GM12878 (cell line): ENCODE measurements around the gene ST3GAL5. TPM values are rescaled to one million over a fixed set of nuclear protein-coding genes. Genes with fewer than 3 reads are reported as not detected.
A peak's percentile ranks its signal among the peaks of the same experiment; 100 is the strongest.

Experiments
- ATF3 ChIP-seq: IDR thresholded peaks from 2 replicates; pipeline ENCODE4 v1.6.1; 2011; ENCODE audit warnings: low read depth, mild to moderate bottlenecking, low read length, moderate library complexity, borderline replicate concordance; ENCODE audit errors: extremely low read depth
- CHD2 ChIP-seq: IDR thresholded peaks from 2 replicates; pipeline ENCODE4 v1.6.1; 2011; ENCODE audit warnings: low read depth, low read length, improper control_type of control experiment, borderline replicate concordance
- DPF2 ChIP-seq: fragments of 450-650 bp; IDR thresholded peaks from 2 replicates; pipeline ENCODE4 v1.6.1; 2017; ENCODE audit warnings: mild to moderate bottlenecking
- E4F1 ChIP-seq: fragments of 450-650 bp; IDR thresholded peaks from 2 replicates; pipeline ENCODE4 v1.6.1; 2018; ENCODE audit warnings: borderline replicate concordance, mild to moderate bottlenecking; ENCODE audit not compliant: partially characterized antibody
- EGR1 ChIP-seq, 2 experiments: IDR thresholded peaks; 1 replicate in 1 of 2; 2 replicates in 1 of 2; pipeline ENCODE4 v1.6.1; 2011 to 2012; ENCODE audit warnings: low read depth in 2 of 2, low read length in 2 of 2, borderline replicate concordance in 1 of 2, mild to moderate bottlenecking in 1 of 2, moderate library complexity in 1 of 2
- ESRRA ChIP-seq: IDR thresholded peaks from 2 replicates; pipeline ENCODE4 v1.6.1; 2012; ENCODE audit warnings: mild to moderate bottlenecking, low read length, improper control_type of control experiment
- ETV6 ChIP-seq, 2 experiments: fragments of 450-650 bp in 1 of 2; IDR thresholded peaks in 1 of 2; conservative IDR thresholded peaks in 1 of 2; 2 replicates each; pipeline ENCODE4 v1.6.1; 2014; ENCODE audit warnings: antibody characterized with exemption in 1 of 2, borderline replicate concordance in 1 of 2, low read depth in 1 of 2, mild to moderate bottlenecking in 1 of 2, moderate library complexity in 1 of 2
- IKZF1 ChIP-seq: fragments of 450-650 bp; conservative IDR thresholded peaks from 2 replicates; pipeline ENCODE4 v1.6.1; 2017; ENCODE audit warnings: antibody characterized with exemption, mild to moderate bottlenecking
- IRF3 ChIP-seq: fragments of 450-650 bp; IDR thresholded peaks from 2 replicates; pipeline ENCODE4 v1.6.1; 2014; ENCODE audit warnings: mild to moderate bottlenecking
- MAX ChIP-seq: IDR thresholded peaks from 2 replicates; pipeline ENCODE4 v1.6.1; 2012; ENCODE audit warnings: low read depth, low read length, improper control_type of control experiment
- MEF2B ChIP-seq: fragments of 450-650 bp; IDR thresholded peaks from 2 replicates; pipeline ENCODE4 v1.6.1; 2018; ENCODE audit warnings: mild to moderate bottlenecking, moderate library complexity; ENCODE audit not compliant: partially characterized antibody, poor library complexity, severe bottlenecking
- MLLT1 ChIP-seq: fragments of 450-650 bp; IDR thresholded peaks from 2 replicates; pipeline ENCODE4 v1.6.1; 2016; ENCODE audit warnings: mild to moderate bottlenecking
- NBN ChIP-seq: fragments of 450-650 bp; IDR thresholded peaks from 2 replicates; pipeline ENCODE4 v1.6.1; 2016
- NFIC ChIP-seq: IDR thresholded peaks from 2 replicates; pipeline ENCODE4 v1.6.1; 2012; ENCODE audit warnings: low read depth, mild to moderate bottlenecking, inconsistent platforms, low read length, moderate library complexity
- PAX8 ChIP-seq: fragments of 450-650 bp; IDR thresholded peaks from 2 replicates; pipeline ENCODE4 v1.6.1; 2017; ENCODE audit warnings: mild to moderate bottlenecking, moderate library complexity
- POU2F2 ChIP-seq: IDR thresholded peaks from 3 replicates; pipeline ENCODE4 v1.6.1; 2011; ENCODE audit warnings: low read depth, mild to moderate bottlenecking, low read length, borderline replicate concordance
- RB1 ChIP-seq: fragments of 450-650 bp; formaldehyde crosslinking; IDR thresholded peaks from 2 replicates; pipeline ENCODE4 v1.6.1; 2017; ENCODE audit warnings: mild to moderate bottlenecking, borderline replicate concordance
- SMAD5 ChIP-seq: IDR thresholded peaks from 2 replicates; pipeline ENCODE4 v1.6.1; 2016; ENCODE audit warnings: antibody characterized with exemption, low read depth
- SMC3 ChIP-seq: IDR thresholded peaks from 2 replicates; pipeline ENCODE4 v1.6.1; 2011; ENCODE audit warnings: low read length, improper control_type of control experiment, borderline replicate concordance
- polyA plus RNA-seq, 11 experiments: library from polyadenylated mRNA; depleted of rRNA in 4 of 11; unstranded in 6 of 11; stranded (reverse) in 5 of 11; fragments of >200 nt; fragmentation: Nextera tagmentation in 4 of 11; fragmentation: Illumina TruSeq in 1 of 11; extraction: Ambion mirVana in 4 of 11; extraction: Trizol in 1 of 11; gene quantifications; 1 replicate in 1 of 11; 2 replicates in 10 of 11; pipeline versions ENCODE4 v1.2.1 to v1.2.3, GENCODE V29; 2011 to 2016; ENCODE audit warnings: inconsistent platforms in 2 of 11, missing spikeins in 2 of 11, low read depth in 1 of 11
- total RNA-seq, 4 experiments: library from RNA; depleted of rRNA in 3 of 4; stranded (reverse); fragments of >200 nt in 3 of 4; fragmentation: Illumina TruSeq in 1 of 4; extraction: Trizol in 1 of 4; gene quantifications; 2 replicates each; pipeline versions ENCODE4 v1.2.1 to v1.2.3, GENCODE V29; 2013 to 2021

The ST3GAL5 gene
- total and polyA plus RNA-seq, 10 of the 15 experiments (the other 5 are each of a cell fraction or from before 2014, with no cell fraction given), result 5.2 to 60.9 (median 10.2) TPM

- TF ChIP-seq EGR1 (IDR thresholded peaks at IDR 0.05; ENCODE audit: borderline replicate concordance in 1 of 2, low read depth in 2 of 2, low read length in 2 of 2), result peak; percentile 55 to 97
- TF ChIP-seq NBN, result peak; percentile 77
- no peak for TF ChIP-seq ESRRA
- TF ChIP-seq NFIC, result peak; percentile 32; the same call in 1 of the 2 replicates
- no peak for TF ChIP-seq ATF3
- TF ChIP-seq IKZF1, result peak; percentile 86
- peak; percentile 88; the same call in 1 of the 2 replicates for TF ChIP-seq RB1
- TF ChIP-seq PAX8, result peak; percentile 36; the same call in 1 of the 2 replicates
- TF ChIP-seq POU2F2, result no peak
- peak; percentile 58 for TF ChIP-seq MEF2B
- peak; percentile 71 for TF ChIP-seq CHD2
- TF ChIP-seq IRF3, result no peak
- peak; percentile 46; the same call in 1 of the 2 replicates for TF ChIP-seq SMC3
- TF ChIP-seq DPF2, result peak; percentile 88
- no peak for TF ChIP-seq E4F1
- TF ChIP-seq MAX, result peak; percentile 77
- TF ChIP-seq MLLT1, result peak; percentile 74
- TF ChIP-seq SMAD5, result no peak
- peak in 1 of 2 experiments; percentile 74; a peak in 3 of 4 replicates for TF ChIP-seq ETV6 (conservative IDR thresholded peaks at IDR 0.05 in 1 of 2, IDR thresholded peaks at IDR 0.05 in 1 of 2; ENCODE audit: borderline replicate concordance in 1 of 2, low read depth in 1 of 2)
Observed at GRCh38 chr2:85888684-85889626, at the start of gene ST3GAL5 (continued).
